ENCODE results near the gene ITGAD.

The ITGAD gene

GRCh38 chr16:31409433-31409832 lies 16.3 kb downstream of the ITGAD start (continued):
- TF ChIP-seq ZNF692 (tag by site-specific recombination; IDR thresholded peaks at IDR 0.05) (0 out of 2 replicates have a peak, but pooled peaks have one; percentile 29), ZNF561 (tag by site-specific recombination; IDR thresholded peaks at IDR 0.05; ENCODE audit: borderline replicate concordance) (no peak), ZNF501 (tag by site-specific recombination; IDR thresholded peaks at IDR 0.05) (no peak), ZNF140 (tag by site-specific recombination; IDR thresholded peaks at IDR 0.05) (no peak), ZBTB21 (tag by site-specific recombination; IDR thresholded peaks at IDR 0.05) (0 out of 2 replicates have a peak, but pooled peaks have one; percentile 21), CTCF (tag by site-specific recombination; IDR thresholded peaks at IDR 0.05) (no peak), ZNF747 (tag by site-specific recombination; IDR thresholded peaks at IDR 0.05) (no peak), ZNF398 (tag by site-specific recombination; IDR thresholded peaks at IDR 0.05) (0 out of 2 replicates have a peak, but pooled peaks have one; percentile 6), ZNF155 (tag by site-specific recombination; IDR thresholded peaks at IDR 0.05) (no peak), RBAK (tag by site-specific recombination; IDR thresholded peaks at IDR 0.05) (no peak), ZNF19 (tag by site-specific recombination; IDR thresholded peaks at IDR 0.05; ENCODE audit: low read depth) (no peak), SP3 (tag by site-specific recombination; IDR thresholded peaks at IDR 0.05) (peak; percentile 13; the same call in 1 of the 2 replicates), ZNF423 (tag by site-specific recombination; IDR thresholded peaks at IDR 0.05) (no peak), ZIC2 (tag by site-specific recombination; IDR thresholded peaks at IDR 0.05) (peak; percentile 36; the same call in 1 of the 2 replicates), ZNF629 (tag by site-specific recombination; IDR thresholded peaks at IDR 0.05) (peak; percentile 58; the same call in 1 of the 2 replicates), ZNF404 (tag by site-specific recombination; IDR thresholded peaks at IDR 0.05) (no peak), GLI4 (tag by site-specific recombination; IDR thresholded peaks at IDR 0.05) (no peak), ZNF362 (tag by site-specific recombination; IDR thresholded peaks at IDR 0.05) (0 out of 2 replicates have a peak, but pooled peaks have one; percentile 29), ZNF639 (tag by site-specific recombination; IDR thresholded peaks at IDR 0.05) (peak; percentile 39; the same call in 1 of the 2 replicates), ZNF341 (tag by site-specific recombination; IDR thresholded peaks at IDR 0.05; ENCODE audit: low read depth) (no peak), ZNF654 (tag by site-specific recombination; IDR thresholded peaks at IDR 0.05; ENCODE audit: low read depth) (no peak), ATF2 (tag by site-specific recombination; IDR thresholded peaks at IDR 0.05; ENCODE audit: low read depth) (no peak)
